K562 (cell line): ENCODE data around the gene VIPR2. TPM values are rescaled to one million over a fixed set of nuclear protein-coding genes. Genes with fewer than 3 reads are reported as not detected.
A peak's percentile ranks its signal among the peaks of the same experiment; 100 is the strongest.

Experiments
- ATAC-seq: fragments of 200-7000 bp; cut with Tn5 transposase; 3 replicates; pipeline ENCODE4 v1.9.1; 2020; ENCODE audit warnings: moderate library complexity
- BruUV-seq: library from RNA; stranded (reverse); fragments of 400-500 nt; replicated peaks from 2 replicates; lab custom pipeline; 2021; lab: Mats Ljungman, UMichigan
- CTCF ChIA-PET: fragments of 300-600 bp; formaldehyde crosslinking; extraction: SDS; loops from one replicate; lab custom pipeline; 2021; ENCODE audit warnings: low intra/inter-chr PET ratio; lab: Yijun Ruan, JAX
- POLR2A ChIA-PET: fragments of 300-600, 350-650 bp; sonication (Branson Sonifier 250); formaldehyde crosslinking; extraction: SDS; loops from one replicate; lab custom pipeline; 2021; ENCODE audit warnings: antibody characterized with exemption, inconsistent platforms; lab: Yijun Ruan, JAX
- DNase-seq, 4 experiments: peaks; one replicate each; pipeline versions ENCODE4 v3.0.0 to v3.0.0-alpha.2; 2011 to 2018; ENCODE audit warnings: low spot score in 3 of 4, mixed read lengths in 3 of 4; ENCODE audit errors: extremely low read depth in 1 of 4
- FAIRE-seq: peaks from 2 replicates; lab custom pipeline; 2011; peaks lifted over from hg19 to GRCh38; lab: Jason Lieb, UNC
- H2AFZ ChIP-seq: 2 replicates; pipeline ENCODE4 v1.6.0; 2011; ENCODE audit warnings: low read depth, low read length, control low read depth, inconsistent platforms
- H3K27ac ChIP-seq: fragments of 200-600 bp; 3 replicates; pipeline ENCODE4 v1.8.0; 2011; ENCODE audit warnings: low read depth, mild to moderate bottlenecking, control low read depth, inconsistent platforms, low read length, moderate library complexity, mixed read lengths; ENCODE audit errors: extremely low read depth
- H3K27me3 ChIP-seq, 2 experiments: fragments of 300-600 bp in 1 of 2; 2 replicates in 1 of 2; 3 replicates in 1 of 2; pipeline versions ENCODE4 v1.6.0 to v1.8.0; 2011; ENCODE audit warnings: inconsistent platforms in 2 of 2, low read length in 2 of 2, mild to moderate bottlenecking in 1 of 2, mixed read lengths in 1 of 2, moderate library complexity in 1 of 2; ENCODE audit not compliant: control insufficient read depth in 2 of 2, insufficient read depth in 2 of 2
- H3K36me3 ChIP-seq: fragments of 300-600 bp; 3 replicates; pipeline ENCODE4 v1.8.0; 2011; ENCODE audit warnings: mild to moderate bottlenecking, low read length, inconsistent platforms; ENCODE audit not compliant: control insufficient read depth, insufficient read depth
- H3K4me1 ChIP-seq, 2 experiments: fragments of 200-600 bp in 1 of 2; replicated peaks in 1 of 2; 2 replicates in 1 of 2; 3 replicates in 1 of 2; pipeline versions ENCODE4 v1.5.1 to v1.8.0; 2011; ENCODE audit warnings: inconsistent platforms in 2 of 2, low read length in 2 of 2, mild to moderate bottlenecking in 1 of 2, mixed read lengths in 1 of 2, moderate library complexity in 1 of 2; ENCODE audit not compliant: control insufficient read depth in 2 of 2, insufficient read depth in 2 of 2
- H3K4me2 ChIP-seq: 2 replicates; pipeline ENCODE4 v1.6.1; 2011; ENCODE audit warnings: low read length, control low read depth, inconsistent platforms, mixed read lengths; ENCODE audit not compliant: insufficient read depth
- H3K4me3 ChIP-seq: fragments of 200-600 bp; sonication (generic), shearing (Covaris generic); 2 replicates; pipeline ENCODE4 v1.5.1; 2016; ENCODE audit warnings: control low read depth, inconsistent platforms
- H3K79me2 ChIP-seq: fragments of 200-600 bp; 3 replicates; pipeline ENCODE4 v1.8.0; 2011; ENCODE audit warnings: low read length, inconsistent platforms; ENCODE audit not compliant: control insufficient read depth, insufficient read depth
- H3K9ac ChIP-seq, 2 experiments: 2 replicates each; pipeline versions ENCODE4 v1.6.0 to v1.6.1; 2011; ENCODE audit warnings: low read depth in 2 of 2, low read length in 2 of 2, control low read depth in 1 of 2, inconsistent platforms in 1 of 2, mild to moderate bottlenecking in 1 of 2, mixed read lengths in 1 of 2; ENCODE audit not compliant: insufficient read depth in 1 of 2
- H3K9me1 ChIP-seq: one replicate; pipeline ENCODE4 v1.6.0; 2011; ENCODE audit warnings: inconsistent platforms, mild to moderate bottlenecking, low read length, moderate library complexity; ENCODE audit not compliant: control insufficient read depth, insufficient read depth
- H3K9me3 ChIP-seq: replicated peaks from 2 replicates; pipeline ENCODE4 v1.5.1; 2011; ENCODE audit warnings: low read depth, low read length, inconsistent platforms; ENCODE audit not compliant: control insufficient read depth, insufficient read depth
- H4K20me1 ChIP-seq: replicated peaks from 2 replicates; pipeline ENCODE4 v1.6.1; 2011; ENCODE audit warnings: low read length, inconsistent platforms, mixed read lengths; ENCODE audit not compliant: control insufficient read depth, insufficient read depth
- CBX2 ChIP-seq: fragments of 200-600 bp; sonication (generic); IDR thresholded peaks from one replicate; pipeline ENCODE4 v1.6.1; 2012; ENCODE audit warnings: mild to moderate bottlenecking, low read length, inconsistent platforms; ENCODE audit not compliant: insufficient read depth, poor library complexity, severe bottlenecking
- HINFP ChIP-seq: fragments of 450-650 bp; conservative IDR thresholded peaks from 2 replicates; pipeline ENCODE4 v1.6.1; 2016; ENCODE audit warnings: missing genetic modification characterization, low read depth, mild to moderate bottlenecking, control low read depth, missing compliant biosample characterization
- HNRNPK ChIP-seq: fragments of 200-400 bp; formaldehyde crosslinking; IDR thresholded peaks from one replicate; pipeline ENCODE4 v1.6.1; 2018; ENCODE audit warnings: mild to moderate bottlenecking, low read depth, low read length; ENCODE audit not compliant: poor library complexity, severe bottlenecking
- MED1 ChIP-seq: sonication (generic); formaldehyde crosslinking; IDR thresholded peaks from 2 replicates; pipeline ENCODE4 v1.8.1; 2023; ENCODE audit warnings: missing genetic modification reagents, borderline replicate concordance
- STAT5B ChIP-seq: fragments of 250-450 bp; sonication (Bioruptor Pico); IDR thresholded peaks from 2 replicates; pipeline ENCODE4 v1.8.0; 2021; ENCODE audit warnings: mild to moderate bottlenecking, inconsistent platforms
- ZNF263 ChIP-seq: sonication (generic); formaldehyde crosslinking; IDR thresholded peaks from 2 replicates; pipeline ENCODE4 v1.8.0; 2022; ENCODE audit warnings: mild to moderate bottlenecking, missing genetic modification reagents, borderline replicate concordance
- ZNF668 ChIP-seq: fragments of 250-450 bp; sonication (Bioruptor Pico); IDR thresholded peaks from 2 replicates; pipeline ENCODE4 v1.8.0; 2022; ENCODE audit warnings: mild to moderate bottlenecking, inconsistent platforms
- WGBS: fragments of 100-300 bp; shearing (Covaris generic); methylation state at CpG from one replicate; pipeline ENCODE4 v1.1.6; 2016; ENCODE audit warnings: low coverage, mixed read lengths; ENCODE audit not compliant: insufficient coverage; ENCODE audit errors: missing lambda C conversion rate; 5-methylcytosine and 5-hydroxymethylcytosine counted together
- in situ Hi-C: fragments of 300-500 bp; cut with MboI; formaldehyde crosslinking; loops from 4 replicates; pipeline ENCODE4 v1.15.0; 2018; ENCODE audit warnings: inconsistent platforms, mixed read lengths
- intact Hi-C: fragments of 100-400 bp; cut with micrococcal nuclease; formaldehyde crosslinking; loops from 2 replicates; pipeline ENCODE4 v1.14.2; 2022
- polyA plus RNA-seq, 8 experiments: library from polyadenylated mRNA; depleted of rRNA in 4 of 8; stranded (reverse) in 5 of 8; unstranded in 3 of 8; fragments of >200 nt; fragmentation: Nextera tagmentation in 2 of 8; fragmentation: Illumina TruSeq in 1 of 8; extraction: Ambion mirVana in 2 of 8; extraction: Trizol in 1 of 8; gene quantifications; 2 replicates each; pipeline versions ENCODE4 v1.2.1 to v1.2.3, GENCODE V29; 2011 to 2014; ENCODE audit warnings: inconsistent platforms in 1 of 8, missing spikeins in 1 of 8
- total RNA-seq, 7 experiments: library from RNA; depleted of rRNA in 6 of 7; stranded (reverse); fragments of >200 nt in 6 of 7; fragmentation: Illumina TruSeq in 2 of 7; extraction: Trizol in 2 of 7; gene quantifications; 2 replicates each; pipeline versions ENCODE4 v1.2.1 to v1.2.3, GENCODE V29; 2011 to 2021; ENCODE audit warnings: low replicate concordance in 1 of 7

VIPR2 gene
- total and polyA plus RNA-seq, 9 of the 15 experiments (the other 6 are each of a cell fraction or from before 2014, with no cell fraction given): 0.04 TPM; not detected in 8

DNA sequence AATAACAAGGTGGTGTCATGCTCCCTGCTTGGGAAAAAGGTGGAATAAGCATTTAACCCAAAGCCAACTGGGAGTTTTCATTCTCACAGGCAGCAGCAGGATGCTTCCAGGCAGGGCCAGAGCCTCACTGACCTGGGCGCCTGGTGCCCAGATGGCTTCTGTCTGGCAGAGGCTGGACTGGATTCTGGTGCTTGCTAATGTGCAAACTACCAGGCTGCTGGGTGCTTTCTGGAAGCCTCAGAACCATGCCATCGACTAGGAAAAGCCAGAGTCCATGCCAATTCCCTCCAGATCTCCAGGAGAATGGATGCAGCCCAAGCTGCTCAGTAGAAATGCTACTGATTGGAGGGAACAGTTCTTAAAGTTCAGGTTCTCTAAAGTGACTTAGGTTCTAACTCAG lies 36.2 kb downstream of the VIPR2 start (continued):
- TF ChIP-seq HNRNPK (no peak), CBX2 (no peak)

- H3K36me3 ChIP-seq: no peaks in the 10 kb centered on the region
- no peak overlapping the region for H3K4me2 ChIP-seq
- H3K4me3 ChIP-seq: no peak overlapping the region
- DNase-seq (no peak), ATAC-seq (peak; percentile 13; the same call in 1 of the 3 replicates)
- in situ Hi-C loops (no loop called here), intact Hi-C loops (no loop called here)
- peaks cover 0 to 11% of the 10 kb centered on the region in 2 experiments; a peak in 2 of 5 replicates for H3K4me1 ChIP-seq
- ChIA-PET CTCF (no interaction called here), POLR2A (interaction anchor here (0.6 to 1.5 kb wide), 6 partner anchors 11 to 303 kb away, joined by 3 to 4 read pairs (median 4); no protein-coding TSS in a partner anchor)
- H4K20me1 ChIP-seq: peaks cover 19% of the 10 kb centered on the region; the same call in 1 of the 2 replicates
- no peak overlapping the region for H2AFZ ChIP-seq
- H3K9me1 ChIP-seq: no peaks in the 10 kb centered on the region
- H3K9ac ChIP-seq: no peak overlapping the region
- TF ChIP-seq ZNF668 (CRISPR knock-in tag) (no peak), HINFP (tag) (no peak), MED1 (CRISPR knock-in tag) (no peak), STAT5B (CRISPR knock-in tag) (no peak), ZNF263 (CRISPR knock-in tag) (peak; percentile 44; the same call in 1 of the 2 replicates)
- TF ChIP-seq, all 486 proteins: peak for 1
- Histone ChIP-seq H3K79me2 (no peaks in the 10 kb centered on the region), H3K9me3 (no peaks in the 10 kb centered on the region), H3K27me3 (peaks cover 55 to 86% of the 10 kb centered on the region in 2 experiments), H3K27ac (no peak overlapping the region)
- BruUV-seq: no TSS peak
- no peak for FAIRE-seq
- 1% methylated on average over 13 of the region's 13 CpGs for WGBS
Observed at GRCh38 chr7:159107161-159107892, 37.3 kb downstream of the VIPR2 start.
